ENCODE measurements around the gene IL6R.

IL6R gene

GRCh38 chr1:154425172-154425571, 20.0 kb downstream of the IL6R start:
- no peak for DNase-seq (ENCODE audit: low read depth in 2 of 2)

- DNase-seq (ENCODE audit: low read depth in 2 of 2) = no peak
These were observed 22.3 kb downstream of the IL6R start for GRCh38 chr1:154427173-154428139.

- no peak for DNase-seq (ENCODE audit: low read depth in 2 of 2)
These were observed 24.0 kb downstream of the IL6R start for GRCh38 chr1:154429118-154429517.

GRCh38 chr1:154429841-154430611, 24.9 kb downstream of the IL6R start:
- no peak for DNase-seq (ENCODE audit: low read depth in 2 of 2)

- DNase-seq (ENCODE audit: low read depth in 2 of 2) = no peak
These were observed 25.8 kb downstream of the IL6R start for GRCh38 chr1:154430903-154431302.

- peak; percentile 59 to 60 for DNase-seq (ENCODE audit: low read depth in 2 of 2)
These were observed 26.6 kb downstream of the IL6R start for GRCh38 chr1:154431586-154432373.

GRCh38 chr1:154433161-154433764, 28.1 kb downstream of the IL6R start:
- peak; percentile 46 to 49 for DNase-seq (ENCODE audit: low read depth in 2 of 2)

- DNase-seq (ENCODE audit: low read depth in 2 of 2) = no peak
These were observed 29.4 kb downstream of the IL6R start for GRCh38 chr1:154434346-154435085.

GRCh38 chr1:154435599-154436200, 30.6 kb downstream of the IL6R start:
- no peak for DNase-seq (ENCODE audit: low read depth in 2 of 2)

- DNase-seq (ENCODE audit: low read depth in 2 of 2) = no peak
These were observed 31.3 kb downstream of the IL6R start for GRCh38 chr1:154436433-154436832.

- DNase-seq (ENCODE audit: low read depth in 2 of 2) = no peak
These were observed 35.1 kb downstream of the IL6R start for GRCh38 chr1:154440036-154440804.

- no peak for DNase-seq (ENCODE audit: low read depth in 2 of 2)
These were observed 36.2 kb downstream of the IL6R start for GRCh38 chr1:154441241-154441888.

- DNase-seq (ENCODE audit: low read depth in 2 of 2) = no peak
These were observed 37.0 kb downstream of the IL6R start for GRCh38 chr1:154442006-154442740.

GRCh38 chr1:154443274-154444013, 38.3 kb downstream of the IL6R start:
- DNase-seq (ENCODE audit: low read depth in 2 of 2) = no peak

GRCh38 chr1:154445040-154445472, 39.9 kb downstream of the IL6R start:
- DNase-seq (ENCODE audit: low read depth in 2 of 2) = no peak

GRCh38 chr1:154446292-154446691, 41.1 kb downstream of the IL6R start:
- no peak for DNase-seq (ENCODE audit: low read depth in 2 of 2)

GRCh38 chr1:154446789-154447188, 41.6 kb downstream of the IL6R start:
- no peak for DNase-seq (ENCODE audit: low read depth in 2 of 2)

Measured in stimulated activated CD4-positive, alpha-beta T cell treated with anti-CD3 and anti-CD28 coated beads, Interleukin-15, amount 100 ng/mL, for 48 hours (primary cell).